DMS153 treated with DMSO at 0.1 percent for 48 hours (cell line): Measurements from ENCODE around the gene KLK2.

Experiments used
- DNase-seq: peaks from one replicate; lab custom pipeline; 2025; ENCODE audit not compliant: unreplicated experiment; lab: John Stamatoyannopoulos, UW

The KLK2 gene

GRCh38 chr19:50873056-50873455, at the start of gene KLK2:
Gene KLK2, plus strand, starts transcription at chr19:50873439. Its CDS starts 35 bp downstream, at chr19:50873474.
- no peak for DNase-seq

GRCh38 chr19:50826492-50827240, 46.6 kb upstream of the KLK2 start:
- DNase-seq = no peak

- DNase-seq = no peak
Observed at GRCh38 chr19:50827476-50827875, 45.8 kb upstream of the KLK2 start.

GRCh38 chr19:50829801-50830200, 43.4 kb upstream of the KLK2 start:
- DNase-seq = no peak

- DNase-seq = no peak
Observed at GRCh38 chr19:50830266-50831025, 42.8 kb upstream of the KLK2 start.

- DNase-seq = no peak
Observed at GRCh38 chr19:50831026-50831396, 42.2 kb upstream of the KLK2 start.

GRCh38 chr19:50832666-50833065, 40.6 kb upstream of the KLK2 start:
- DNase-seq = no peak

GRCh38 chr19:50833117-50833801, 40.0 kb upstream of the KLK2 start, which contains the start of gene KLK15:
Gene KLK15, minus strand, starts transcription at chr19:50833574. Its CDS starts 2,082 bp downstream, at chr19:50831492.
- DNase-seq = no peak

GRCh38 chr19:50833802-50834167, 39.5 kb upstream of the KLK2 start:
- DNase-seq = no peak

- peak; percentile 41 for DNase-seq
Observed at GRCh38 chr19:50835103-50835784, 38.0 kb upstream of the KLK2 start.

- DNase-seq = peak; percentile 69
Observed at GRCh38 chr19:50835785-50836542, 37.3 kb upstream of the KLK2 start.

- no peak for DNase-seq
Observed at GRCh38 chr19:50836543-50837195, 36.6 kb upstream of the KLK2 start.

- peak; percentile 44 for DNase-seq
Observed at GRCh38 chr19:50837300-50837699, 35.9 kb upstream of the KLK2 start.

GRCh38 chr19:50838239-50838638, 35.0 kb upstream of the KLK2 start:
- no peak for DNase-seq

- DNase-seq = no peak
Observed at GRCh38 chr19:50839712-50840655, 33.3 kb upstream of the KLK2 start.

GRCh38 chr19:50842130-50842529, 31.1 kb upstream of the KLK2 start:
- DNase-seq = no peak

- no peak for DNase-seq
Observed at GRCh38 chr19:50843205-50843604, 30.0 kb upstream of the KLK2 start.

- no peak for DNase-seq
Observed at GRCh38 chr19:50843701-50844221, 29.5 kb upstream of the KLK2 start.
